Hematopoietic multipotent progenitor cell (in vitro differentiated cells): ENCODE data around the gene DOLPP1. TPM values are rescaled to one million over a fixed set of nuclear protein-coding genes. Genes with fewer than 3 reads are reported as not detected.
A peak's percentile ranks its signal among the peaks of the same experiment; 100 is the strongest.

Experiments used
- DNase-seq, 3 donors: peaks; one replicate each; pipeline ENCODE4 v3.0.0-alpha.2; 2011 to 2015; ENCODE audit warnings: low read depth in 2 of 3, low spot score in 2 of 3
- total RNA-seq: library from RNA; depleted of rRNA; stranded (reverse); fragments of >200 nt; gene quantifications from one replicate; pipeline ENCODE4 v1.2.3, GENCODE V29; 2012

DOLPP1 gene
- total RNA-seq, 1 donor, result 15.3 TPM

DNA sequence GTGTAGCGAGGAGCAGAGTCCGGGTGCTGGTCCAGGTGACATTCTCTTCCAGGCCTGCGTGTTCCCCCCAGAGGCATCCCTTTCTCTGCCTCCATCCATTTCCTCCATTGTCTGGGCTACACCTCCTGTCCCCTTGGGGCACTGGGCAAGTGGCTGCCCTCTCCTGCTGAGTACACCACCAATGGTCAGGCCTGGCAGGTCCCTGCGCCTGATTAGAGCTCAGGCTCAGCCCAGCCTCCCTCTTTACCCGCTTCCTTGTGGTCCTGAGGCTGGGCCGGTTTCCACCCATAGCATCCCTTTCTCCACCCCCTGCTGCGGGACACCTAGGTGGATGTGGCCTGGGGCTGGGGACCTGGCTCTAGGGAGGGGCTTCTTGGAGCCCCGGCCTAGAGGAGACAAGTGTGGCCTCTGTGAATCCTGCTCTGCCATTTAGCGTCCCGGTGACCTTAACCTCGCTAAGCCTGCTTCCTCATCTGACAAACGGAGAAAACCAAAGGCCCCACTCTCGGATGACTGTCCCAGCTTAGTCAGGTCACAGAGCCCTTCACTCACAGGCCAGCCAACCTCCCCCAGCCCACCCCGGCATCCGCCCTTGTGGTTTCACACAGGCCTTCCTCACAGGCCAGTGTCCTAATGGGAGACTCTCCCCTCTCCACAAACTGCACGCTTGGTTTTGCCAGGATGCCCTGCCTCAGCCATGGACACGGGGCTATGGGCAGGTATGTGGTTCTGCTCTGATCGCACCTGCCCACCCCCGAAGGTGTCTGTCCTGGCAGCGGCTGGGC lies 12.9 kb downstream of the DOLPP1 start:
- no peak for DNase-seq

DNA sequence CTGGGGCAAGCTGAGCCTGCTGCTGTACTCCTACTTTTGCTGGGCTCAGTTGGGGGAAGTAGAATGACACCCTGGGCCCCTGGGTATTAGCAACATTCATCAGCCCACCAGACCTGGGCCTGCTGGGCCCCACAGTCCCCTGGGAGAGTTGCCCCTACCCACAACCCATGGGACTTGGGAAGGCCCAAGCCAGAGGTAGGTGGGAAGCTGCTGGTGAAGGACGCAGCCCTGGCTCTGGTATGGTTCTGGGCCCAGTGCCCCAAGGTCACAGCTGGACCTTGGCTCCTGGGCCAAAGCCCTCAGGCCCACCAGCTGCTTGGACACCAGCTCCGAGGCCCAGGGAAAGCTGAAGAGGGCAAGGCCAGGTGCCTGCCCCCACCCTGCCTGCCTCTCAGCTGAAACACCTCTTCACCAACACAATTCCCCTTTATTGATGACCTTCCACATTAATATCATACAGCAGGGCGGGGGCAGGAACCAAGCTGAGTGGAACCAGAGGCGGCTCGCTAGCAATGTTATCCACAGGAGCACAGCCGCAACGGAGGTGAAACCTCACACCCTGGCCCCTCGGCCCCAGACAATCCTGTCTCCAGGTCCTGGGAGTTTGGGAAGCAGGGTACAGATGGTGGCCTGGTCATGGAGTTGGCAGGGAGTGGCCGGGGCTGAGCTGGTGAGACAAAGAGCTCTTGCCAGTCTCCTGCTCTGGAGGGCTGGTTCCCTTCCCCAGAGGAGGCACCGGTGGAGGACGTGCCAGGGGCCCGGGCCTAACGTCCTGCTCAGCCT lies 13.7 kb downstream of the DOLPP1 start:
- DNase-seq, result no peak

DNA sequence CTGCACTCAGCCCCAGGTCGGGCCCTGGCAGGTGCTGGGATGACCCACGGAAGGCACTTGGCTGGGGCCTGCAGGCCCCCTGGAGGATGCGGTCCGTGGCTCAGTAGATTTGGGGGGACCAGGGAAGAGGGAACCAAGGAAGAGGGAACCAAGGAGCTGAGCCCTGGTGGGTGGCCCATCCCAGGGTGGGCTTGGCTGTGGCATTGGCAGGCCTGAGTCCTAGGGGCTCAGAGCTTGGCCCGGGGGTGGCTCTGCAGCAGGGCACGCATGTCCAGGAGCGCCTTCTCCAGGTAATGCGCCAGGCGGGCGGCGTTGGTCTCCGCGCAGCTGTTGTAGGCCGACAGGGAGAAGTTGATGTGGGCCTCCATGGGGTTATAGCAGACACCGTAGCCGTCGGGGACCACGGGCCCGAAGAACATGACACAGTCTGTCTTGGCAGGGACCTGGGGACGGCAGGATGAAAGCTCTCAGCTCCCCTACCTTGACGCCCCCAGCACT lies 14.3 kb downstream of the DOLPP1 start:
- no peak for DNase-seq

DNA sequence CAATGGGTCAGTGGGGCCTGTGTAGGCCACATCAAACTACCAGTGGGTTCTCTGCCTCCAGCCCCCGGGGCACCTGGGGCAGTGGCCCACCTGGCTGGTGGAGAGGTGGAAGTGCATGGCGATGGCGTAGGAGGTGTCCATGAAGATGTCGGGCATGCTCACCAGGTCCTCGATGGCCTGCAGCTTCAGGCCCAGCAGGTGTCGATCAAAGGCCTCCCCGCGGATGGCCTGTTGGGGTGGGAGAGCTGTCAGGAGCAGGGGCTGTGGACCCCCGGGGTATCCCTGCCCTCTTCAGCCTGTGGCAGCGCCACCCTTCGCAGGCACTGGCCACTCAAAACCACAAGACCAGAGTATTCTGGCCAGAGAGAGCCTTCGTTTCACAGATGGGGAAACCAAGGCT lies 15.0 kb downstream of the DOLPP1 start:
- no peak for DNase-seq

DNA sequence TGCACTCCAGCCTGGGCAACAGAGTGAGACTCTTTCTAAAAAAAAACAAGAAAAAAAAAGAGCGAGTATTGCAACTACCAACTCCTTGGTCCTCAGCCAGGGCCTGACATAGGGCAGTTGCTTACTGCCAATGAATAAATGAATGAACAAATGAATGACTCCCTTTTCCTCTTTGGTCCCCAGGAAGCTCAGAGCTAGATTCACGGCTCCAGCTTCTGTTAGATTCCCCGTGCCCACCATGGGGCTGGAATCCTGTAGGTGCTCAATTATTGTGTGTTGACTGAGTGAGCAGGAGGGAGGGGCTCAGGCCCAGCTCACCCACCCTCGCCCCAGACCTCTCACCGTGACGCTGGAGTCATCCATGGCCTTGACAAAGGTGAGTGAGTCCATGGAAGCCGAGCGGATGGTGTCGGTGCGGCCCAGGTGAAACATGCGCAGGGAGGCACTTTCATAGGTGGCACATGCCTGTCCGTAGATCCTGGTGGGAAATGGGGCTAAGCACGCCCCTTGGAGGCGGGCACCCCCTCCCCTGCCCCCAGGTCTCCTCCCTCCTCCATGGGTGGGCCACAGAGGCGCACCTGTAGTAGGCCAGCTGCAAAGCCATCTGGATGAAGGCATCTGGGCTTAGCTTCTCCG lies 16.9 kb downstream of the DOLPP1 start:
- DNase-seq, result no peak

DNA sequence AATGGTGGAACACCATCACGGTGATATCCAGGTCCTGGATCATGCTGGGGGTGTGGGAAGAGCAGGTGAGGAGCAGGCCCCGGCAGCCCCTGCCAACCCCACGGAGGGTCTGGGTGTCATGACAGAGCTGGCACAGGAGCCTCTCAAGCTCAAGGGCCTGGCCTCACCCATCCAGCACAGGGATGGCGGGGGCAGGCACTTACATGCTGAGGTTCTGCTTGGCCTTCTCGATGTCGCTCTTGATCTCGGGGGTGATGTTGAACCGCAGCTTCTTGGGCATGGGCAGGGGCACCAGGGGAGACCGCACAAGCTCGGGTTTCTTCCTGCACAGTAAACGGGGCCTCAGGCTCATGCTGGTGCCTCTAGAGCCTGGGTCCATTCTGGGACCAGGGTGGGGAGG lies 17.4 kb downstream of the DOLPP1 start:
- DNase-seq, result no peak

DNA sequence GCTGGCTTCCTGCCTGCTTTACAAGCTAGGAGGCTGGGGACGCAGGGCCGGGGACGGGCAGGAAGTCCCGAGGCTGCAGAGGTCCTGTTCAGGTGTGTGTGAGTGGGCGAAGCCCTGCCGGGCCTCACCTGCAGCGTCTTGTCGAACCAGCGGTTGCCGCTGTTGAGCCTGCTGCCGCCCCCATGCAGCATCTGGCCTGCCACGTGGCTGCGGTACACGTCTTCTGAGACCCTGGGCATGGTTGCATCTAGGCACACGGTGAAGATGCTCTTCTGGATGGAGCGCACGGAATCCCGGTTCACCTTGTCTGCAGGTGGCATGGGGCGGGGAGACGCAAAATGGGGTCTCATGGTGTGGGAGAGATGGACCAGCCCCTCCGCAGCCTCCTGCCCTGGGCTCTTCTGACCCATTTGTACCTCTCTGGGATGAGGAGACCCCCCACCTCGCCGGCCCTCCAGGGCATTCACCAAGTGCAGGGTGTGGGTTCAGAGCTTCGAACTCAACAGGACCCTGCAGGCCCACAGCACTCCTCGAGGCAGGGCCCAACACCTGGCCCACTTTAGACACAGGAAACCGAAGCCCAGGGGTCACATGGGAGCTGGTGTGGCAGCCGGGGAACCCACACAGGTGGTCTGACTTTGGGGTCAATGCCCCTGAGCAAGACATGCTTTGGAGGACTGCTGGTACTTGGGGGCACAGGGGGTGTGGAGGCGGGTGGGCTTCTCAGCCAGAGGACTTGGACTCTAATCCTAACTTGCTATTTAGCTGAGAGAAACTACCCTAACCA lies 19.7 kb downstream of the DOLPP1 start:
- DNase-seq, result no peak

DNA sequence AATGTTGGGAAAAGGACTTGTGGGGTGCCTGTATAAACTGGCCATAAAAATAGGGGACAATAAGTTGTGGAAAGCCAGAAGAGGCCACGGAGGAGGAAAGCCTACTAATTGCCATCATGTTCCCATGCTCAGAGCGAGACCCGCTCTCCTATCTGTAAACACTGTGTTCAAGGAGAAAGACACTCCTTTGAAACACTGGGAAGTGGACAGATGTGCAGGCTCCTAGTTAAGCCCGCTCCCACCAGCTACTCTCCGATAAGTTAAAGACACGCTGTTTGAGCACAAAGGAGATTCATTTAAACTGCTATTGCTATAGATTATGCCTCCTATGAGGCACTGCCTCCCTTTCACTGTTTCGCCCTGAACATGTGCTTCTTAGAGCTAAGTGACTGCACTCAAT lies 20.4 kb downstream of the DOLPP1 start:
- no peak for DNase-seq

DNA sequence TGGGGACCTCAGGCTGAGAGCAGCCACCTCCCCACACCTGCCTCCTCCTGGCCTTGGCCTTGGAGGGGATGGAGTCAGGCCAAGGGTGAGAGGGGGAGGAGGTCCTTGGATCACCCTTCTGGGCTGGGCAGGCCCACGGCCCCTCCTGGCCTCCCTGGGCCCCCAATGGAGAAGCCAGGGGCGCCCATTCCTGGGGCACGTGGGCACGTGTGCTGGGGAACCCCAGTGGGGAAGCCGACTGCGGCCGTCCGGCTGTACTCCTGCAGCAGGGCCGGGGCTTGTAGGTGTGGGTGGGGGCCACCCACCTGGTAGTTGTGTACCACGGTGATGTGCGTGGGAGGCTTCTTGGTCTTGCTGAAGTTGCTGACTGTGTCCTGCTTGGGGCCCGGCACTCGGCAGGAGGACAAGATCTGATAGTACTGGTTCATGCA lies 21.2 kb downstream of the DOLPP1 start:
- DNase-seq, result no peak

DNA sequence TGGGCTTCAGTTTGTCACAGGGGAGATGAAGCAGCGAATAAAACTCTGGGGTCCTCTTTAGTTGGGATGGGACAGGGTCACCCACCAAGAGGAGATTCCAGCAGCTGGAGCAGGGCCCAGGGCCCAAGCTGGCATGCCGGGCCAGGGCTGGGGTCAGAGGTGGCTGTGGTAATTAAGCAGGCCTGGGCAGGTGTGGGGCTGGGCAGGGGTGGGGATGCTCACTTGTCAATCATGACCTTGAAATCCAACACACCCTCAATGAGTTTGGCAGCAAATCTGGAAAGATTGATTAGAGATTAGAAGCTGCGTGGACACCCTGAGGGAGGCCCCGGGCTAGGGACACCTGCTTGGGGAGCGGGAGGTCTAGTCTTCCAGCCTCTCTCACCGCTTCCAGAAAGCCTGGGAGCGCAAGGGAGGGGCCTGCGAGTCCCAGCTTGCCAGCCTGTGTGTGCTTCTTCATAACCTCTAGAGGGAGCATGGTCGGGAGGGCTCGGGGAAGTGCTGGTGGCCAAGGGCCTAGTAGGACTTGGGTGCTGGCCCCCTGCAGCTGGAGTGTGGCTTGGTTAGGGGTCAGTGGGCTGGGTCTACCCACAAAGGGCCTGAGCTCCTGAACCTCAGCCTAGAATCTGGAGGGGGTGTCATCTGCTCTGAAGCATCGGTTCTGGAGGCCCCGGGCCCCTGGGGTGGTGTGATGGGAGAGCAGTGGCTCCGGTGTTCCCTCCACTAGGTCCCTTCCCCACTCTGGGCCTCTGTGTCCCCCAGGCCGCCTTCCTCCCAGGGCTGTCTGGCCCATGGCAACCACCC lies 22.1 kb downstream of the DOLPP1 start:
- DNase-seq, result peak in 2 of 3 donors; percentile 39 to 53

DNA sequence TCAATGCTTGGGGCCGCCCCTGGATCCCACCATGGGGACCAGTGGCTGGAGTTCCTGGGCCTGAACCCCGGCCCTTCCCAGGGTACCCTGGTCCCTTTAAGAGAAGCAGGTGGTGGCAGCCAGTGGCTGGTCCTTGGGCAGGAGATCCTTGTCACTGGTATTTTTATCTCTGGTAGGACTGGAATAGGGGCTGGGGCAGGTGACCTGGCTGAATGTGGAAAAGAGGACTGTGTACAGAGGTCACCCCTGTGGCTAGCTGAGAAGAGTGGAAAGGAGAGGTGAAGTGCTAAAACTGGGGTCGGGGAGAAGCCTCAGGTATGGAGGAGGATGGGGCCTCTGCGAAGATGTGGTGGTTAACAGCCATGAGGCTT lies 22.7 kb downstream of the DOLPP1 start:
- DNase-seq, result no peak

DNA sequence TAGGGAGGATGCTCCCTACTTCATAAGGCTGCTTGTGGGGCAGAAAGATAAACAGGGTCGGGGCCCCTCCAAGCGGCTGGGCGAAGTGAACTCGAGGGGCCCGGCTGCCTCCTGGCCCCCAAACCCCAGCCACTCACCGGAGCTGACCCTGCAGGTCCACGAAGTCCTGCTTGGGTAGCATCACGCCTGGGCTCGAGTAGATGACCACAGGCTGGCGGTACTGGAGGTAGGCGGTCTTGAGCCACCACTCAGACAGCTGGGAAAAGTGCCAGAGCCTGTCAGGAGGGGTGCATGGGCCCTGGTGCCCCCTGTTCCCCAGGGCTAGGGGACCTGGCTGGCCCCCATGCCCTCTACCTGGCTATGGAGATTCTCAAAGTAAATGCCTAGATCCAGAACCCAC lies 23.1 kb downstream of the DOLPP1 start:
- DNase-seq, result no peak

DNA sequence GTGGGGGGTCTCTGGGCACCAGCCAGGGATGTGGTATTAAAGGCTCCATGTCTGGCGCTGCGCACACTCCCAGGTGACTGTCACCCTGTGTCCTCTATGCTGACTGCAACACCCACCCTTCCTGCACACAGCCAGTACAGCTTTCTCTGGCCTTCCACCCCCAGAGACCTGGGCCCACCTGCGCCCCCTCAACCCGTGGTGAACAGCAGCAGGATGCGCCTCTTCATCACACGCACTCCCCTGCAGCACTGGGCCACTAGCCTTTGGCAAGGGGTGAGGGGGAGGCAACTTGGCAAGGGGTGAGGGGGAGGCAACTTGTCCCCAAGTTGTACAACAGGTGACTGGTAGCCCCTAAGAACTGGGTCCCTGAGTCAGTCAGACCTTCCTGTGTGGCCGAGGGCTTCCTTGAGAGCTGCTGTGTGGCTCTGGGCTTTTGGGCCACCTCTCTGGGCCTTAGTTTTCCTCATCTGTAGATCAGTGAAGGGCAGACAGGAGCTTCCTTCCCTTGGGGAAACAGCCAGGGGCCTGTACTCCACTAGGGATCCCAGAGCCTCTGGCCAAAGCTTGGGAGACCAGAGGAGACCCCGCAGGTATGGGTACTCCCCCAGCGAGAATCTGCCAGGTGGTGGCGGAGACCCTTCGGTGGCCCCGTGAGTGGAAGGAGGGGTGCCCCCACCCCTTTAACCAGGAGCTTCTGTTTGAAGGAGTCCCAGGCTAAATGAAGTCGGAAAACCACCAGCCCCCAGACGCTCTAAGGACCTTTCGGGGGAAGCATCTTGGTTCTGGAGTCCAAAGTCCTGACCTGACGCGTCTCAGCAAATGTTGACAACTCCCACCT lies 25.2 kb downstream of the DOLPP1 start:
- DNase-seq, result no peak

DNA sequence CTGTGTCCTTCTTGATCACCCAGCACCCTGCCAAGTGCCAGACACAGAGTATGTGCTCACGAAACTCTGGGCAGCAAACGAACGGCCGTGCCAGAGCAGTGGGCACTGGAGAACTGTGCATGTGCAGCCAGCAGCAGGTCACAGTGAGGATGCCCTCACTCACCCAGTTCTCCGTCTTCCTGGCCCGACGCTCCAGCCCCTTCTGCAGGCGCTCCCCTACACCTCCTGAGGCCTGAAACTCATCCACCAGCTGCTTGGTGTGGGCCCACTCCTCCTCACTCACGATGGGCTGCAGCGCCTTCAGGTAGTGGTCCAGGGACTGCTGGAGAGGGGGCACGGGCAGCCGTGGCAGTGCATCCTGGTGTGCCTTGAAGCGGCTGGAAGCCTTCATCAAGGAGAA lies 26.7 kb downstream of the DOLPP1 start:
- no peak for DNase-seq

DNA sequence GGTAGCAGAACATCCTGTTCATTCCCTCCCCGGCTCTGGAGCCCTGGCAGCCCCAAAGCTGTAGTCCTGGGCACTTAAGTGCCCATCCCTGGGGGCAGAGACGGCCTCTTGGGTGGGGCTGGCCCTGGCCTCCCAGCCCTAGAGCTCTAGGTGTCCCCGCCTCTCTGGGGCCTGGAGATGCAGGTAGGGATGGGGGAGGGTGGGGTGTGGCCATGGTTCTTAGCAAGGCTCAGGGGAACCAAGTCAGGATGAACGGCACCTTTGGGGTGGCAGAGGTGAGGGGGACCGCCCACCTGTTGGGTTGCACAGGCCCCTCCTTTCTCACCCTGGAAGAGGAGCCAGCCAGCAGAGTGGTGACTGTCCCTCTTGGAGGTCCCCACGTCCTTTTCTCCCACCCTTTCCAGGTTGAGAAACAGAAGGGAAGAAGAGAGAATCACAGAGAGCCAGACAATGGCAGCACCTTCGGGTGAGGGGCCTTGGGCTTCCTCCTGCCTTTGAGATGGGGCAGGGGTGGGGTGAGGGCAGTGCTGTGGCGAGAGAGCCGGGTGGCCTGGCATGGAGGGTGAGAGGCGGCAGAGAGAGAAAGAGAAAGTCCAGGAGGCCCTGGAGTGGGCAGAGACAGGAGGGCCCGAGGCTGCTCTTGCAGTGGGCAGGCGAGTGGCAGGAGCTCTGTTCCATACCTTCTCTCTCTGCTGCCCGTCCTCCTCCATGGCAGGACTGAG lies 27.3 kb downstream of the DOLPP1 start:
- DNase-seq, result no peak

DNA sequence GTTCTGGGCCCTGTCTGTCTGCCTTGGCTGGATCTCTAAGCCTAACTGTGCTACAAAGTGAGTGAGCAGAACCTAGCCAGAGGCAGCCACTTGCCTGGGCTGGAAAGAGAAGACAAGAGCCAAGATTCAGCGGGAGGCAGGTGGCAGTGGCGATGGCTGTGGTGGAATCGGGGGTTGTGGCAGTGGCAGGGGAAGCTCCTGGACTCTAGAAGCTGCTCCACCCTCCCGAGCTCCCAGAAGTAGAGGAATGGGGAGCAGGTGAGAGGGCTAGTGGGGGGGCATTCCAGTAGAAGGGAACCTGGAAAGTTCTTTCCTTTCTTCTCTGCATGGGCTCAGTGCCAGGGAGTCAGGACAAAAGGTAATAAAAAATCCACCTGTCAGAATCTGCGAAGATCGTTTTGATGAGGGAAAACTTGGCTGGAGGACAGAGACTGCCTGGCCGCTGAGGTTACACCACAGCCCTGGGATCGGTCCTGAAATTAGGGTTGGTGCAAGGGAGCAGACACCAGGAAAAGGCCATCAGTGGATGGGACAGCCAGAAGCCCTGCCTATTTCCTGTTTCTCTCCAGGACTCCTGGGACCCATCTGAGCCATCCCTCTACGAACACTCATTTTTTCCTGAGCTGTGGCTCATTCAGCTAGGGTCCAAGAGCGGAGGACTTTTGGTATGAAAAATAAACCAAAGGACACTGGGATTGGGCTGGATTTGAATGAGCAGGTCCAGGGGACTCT lies 28.1 kb downstream of the DOLPP1 start:
- no peak for DNase-seq

DNA sequence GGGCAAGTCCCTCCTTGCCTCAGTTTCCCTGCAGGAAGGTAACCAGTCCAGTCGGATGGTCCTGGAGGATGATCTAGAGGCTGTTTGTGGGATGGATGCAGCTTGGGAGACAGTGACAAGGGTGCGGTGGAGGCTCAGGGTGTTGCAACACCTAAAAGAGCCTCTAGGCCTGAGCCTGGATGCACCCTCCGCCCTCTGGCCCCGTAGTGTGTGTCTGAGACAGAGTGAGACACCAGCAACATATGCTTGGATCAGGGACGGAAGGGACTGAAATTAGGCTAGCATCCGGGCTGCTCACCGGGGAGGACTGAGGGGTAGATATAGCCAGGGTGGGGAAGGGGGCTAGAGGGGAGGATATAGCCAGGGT lies 28.6 kb downstream of the DOLPP1 start:
- peak in 2 of 3 donors; percentile 22 to 42 for DNase-seq
